GM23248 (cell line): ENCODE measurements around the gene CHST13.

Source experiments
- EZH2 ChIP-seq: fragments of 200-600 bp; sonication (generic); IDR thresholded peaks from 2 replicates; pipeline ENCODE4 v1.6.1; 2018; ENCODE audit warnings: antibody characterized with exemption, mild to moderate bottlenecking; ENCODE audit not compliant: insufficient read depth, poor library complexity, severe bottlenecking
- EZH2phosphoT487 ChIP-seq: fragments of 200-600 bp; sonication (generic); IDR thresholded peaks from 2 replicates; pipeline ENCODE4 v1.6.1; 2018; ENCODE audit warnings: antibody characterized with exemption, moderate library complexity, mild to moderate bottlenecking, low read depth; ENCODE audit not compliant: insufficient read depth

DNA sequence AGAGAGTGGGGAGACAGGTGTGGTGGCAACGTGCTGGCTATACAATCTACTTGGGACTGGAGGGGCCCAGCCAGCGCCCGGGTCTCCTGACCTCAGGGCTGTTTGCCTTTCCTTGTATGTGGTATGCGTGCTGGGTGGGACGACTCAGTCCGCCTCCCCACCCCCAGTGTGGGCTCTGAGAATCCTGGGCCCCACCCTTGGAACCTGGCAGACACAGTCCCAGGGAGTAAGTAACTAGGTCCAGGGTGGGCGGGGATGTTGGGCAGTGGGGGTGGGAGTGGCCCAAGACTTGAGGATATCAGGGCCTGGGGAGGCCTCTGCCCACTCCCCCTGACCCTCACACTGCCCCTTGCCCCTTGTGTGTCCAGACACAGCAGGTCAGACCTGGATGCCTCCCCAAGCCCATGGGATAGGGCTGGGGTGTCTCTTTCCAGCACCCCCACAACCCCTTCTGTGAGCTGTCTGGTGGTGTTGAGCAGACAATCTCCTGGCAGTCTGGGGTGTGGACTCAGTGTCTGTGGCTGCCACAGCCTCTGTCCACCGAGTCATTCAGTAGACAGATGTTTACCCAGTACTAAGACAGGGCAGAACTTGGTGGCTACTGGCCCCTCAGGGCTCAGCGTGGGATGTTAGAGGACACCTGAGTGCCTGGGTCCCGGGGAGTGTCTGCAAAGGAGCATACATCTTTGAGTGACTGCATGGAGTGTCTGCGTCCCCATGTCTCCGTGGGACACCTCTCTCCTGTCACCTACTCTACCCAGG lies 1.3 kb downstream of the CHST13 start:
- TF ChIP-seq EZH2phosphoT487 (no peak), EZH2 (no peak)
